ENCODE results near the gene SLC11A2. TPM values are rescaled to one million over a fixed set of nuclear protein-coding genes. Genes with fewer than 3 reads are reported as not detected.

Gene SLC11A2
- total and polyA plus RNA-seq, 2 experiments from 2014 or later, result 30.5 to 41.3 TPM

DNA sequence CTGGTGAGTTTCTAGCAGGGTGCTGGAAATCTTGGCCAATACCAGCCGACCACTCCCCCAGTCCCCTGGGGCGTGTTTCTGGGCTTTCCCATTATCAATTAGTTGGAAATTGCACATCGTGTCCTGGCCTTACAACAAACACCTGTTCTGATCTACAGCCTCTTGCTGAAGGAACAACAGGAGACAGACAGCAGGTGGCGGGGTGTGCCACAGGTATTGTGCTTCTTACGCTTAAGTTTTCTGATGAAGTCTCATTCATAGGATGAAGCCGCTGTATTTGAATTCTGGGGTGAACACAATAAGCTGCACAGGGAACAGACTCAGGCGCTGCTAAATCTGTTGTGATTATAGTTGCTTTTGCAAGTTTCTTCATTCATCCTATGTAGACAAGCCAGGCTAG, 73.1 kb downstream of the SLC11A2 start:
- H3K9me3 ChIP-seq (ENCODE audit: low read depth), result no peaks in the 10 kb centered on the region
- no peaks in the 10 kb centered on the region for H3K36me3 ChIP-seq
- H3K27me3 ChIP-seq, result no peaks in the 10 kb centered on the region
- no peak for DNase-seq (ENCODE audit: low read depth in 1 of 2, low spot score in 1 of 2)
- no peaks in the 10 kb centered on the region for H3K4me1 ChIP-seq (ENCODE audit: low read depth)
- TF ChIP-seq, protein P1, sequence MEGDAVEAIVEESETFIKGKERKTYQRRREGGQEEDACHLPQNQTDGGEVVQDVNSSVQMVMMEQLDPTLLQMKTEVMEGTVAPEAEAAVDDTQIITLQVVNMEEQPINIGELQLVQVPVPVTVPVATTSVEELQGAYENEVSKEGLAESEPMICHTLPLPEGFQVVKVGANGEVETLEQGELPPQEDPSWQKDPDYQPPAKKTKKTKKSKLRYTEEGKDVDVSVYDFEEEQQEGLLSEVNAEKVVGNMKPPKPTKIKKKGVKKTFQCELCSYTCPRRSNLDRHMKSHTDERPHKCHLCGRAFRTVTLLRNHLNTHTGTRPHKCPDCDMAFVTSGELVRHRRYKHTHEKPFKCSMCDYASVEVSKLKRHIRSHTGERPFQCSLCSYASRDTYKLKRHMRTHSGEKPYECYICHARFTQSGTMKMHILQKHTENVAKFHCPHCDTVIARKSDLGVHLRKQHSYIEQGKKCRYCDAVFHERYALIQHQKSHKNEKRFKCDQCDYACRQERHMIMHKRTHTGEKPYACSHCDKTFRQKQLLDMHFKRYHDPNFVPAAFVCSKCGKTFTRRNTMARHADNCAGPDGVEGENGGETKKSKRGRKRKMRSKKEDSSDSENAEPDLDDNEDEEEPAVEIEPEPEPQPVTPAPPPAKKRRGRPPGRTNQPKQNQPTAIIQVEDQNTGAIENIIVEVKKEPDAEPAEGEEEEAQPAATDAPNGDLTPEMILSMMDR (IDR thresholded peaks at IDR 0.05; ENCODE audit: low read depth, low read length), result no peak
- H3K4me3 ChIP-seq, result no peak overlapping the region
- H3K27ac ChIP-seq, result no peak overlapping the region

DNA sequence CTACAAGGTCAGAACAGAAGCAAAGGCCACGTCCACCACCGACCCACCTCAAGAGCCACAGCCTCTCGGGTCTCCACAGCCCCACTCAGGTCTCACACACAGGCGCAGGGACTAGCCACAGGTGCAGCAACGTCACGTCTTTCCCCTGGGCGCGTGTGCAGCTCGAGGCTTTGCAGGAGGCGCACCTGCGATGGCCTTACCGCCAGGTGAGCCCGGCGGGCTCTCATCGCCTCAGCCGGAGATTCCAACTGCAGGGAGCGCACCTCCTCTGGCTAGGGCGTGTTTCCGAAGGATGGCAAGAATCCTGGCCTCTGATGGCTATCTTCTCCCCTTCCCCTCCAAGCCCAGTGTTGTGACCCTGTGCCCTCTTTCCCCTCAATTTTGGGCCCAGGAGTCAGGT, 73.7 kb downstream of the SLC11A2 start, which contains the start of gene HIGD1C:
TSS of gene HIGD1C (plus strand) at position 35 of the 400 bp plus-strand sequence. CDS start 1,455 bp downstream, outside the sequence.
- no peaks in the 10 kb centered on the region for H3K4me1 ChIP-seq (ENCODE audit: low read depth)
- H3K4me3 ChIP-seq, result no peak within 1 kb of the TSS
- no peaks in the 10 kb centered on the region for H3K9me3 ChIP-seq (ENCODE audit: low read depth)
- no peaks in the 10 kb centered on the region for H3K27me3 ChIP-seq
- DNase-seq (ENCODE audit: low read depth in 1 of 2, low spot score in 1 of 2), result no peak
- TF ChIP-seq, protein P1 (IDR thresholded peaks at IDR 0.05; ENCODE audit: low read depth, low read length), result no peak
- no peaks in the 10 kb centered on the region for H3K36me3 ChIP-seq
- H3K27ac ChIP-seq, result no peak within 1 kb of the TSS

DNA sequence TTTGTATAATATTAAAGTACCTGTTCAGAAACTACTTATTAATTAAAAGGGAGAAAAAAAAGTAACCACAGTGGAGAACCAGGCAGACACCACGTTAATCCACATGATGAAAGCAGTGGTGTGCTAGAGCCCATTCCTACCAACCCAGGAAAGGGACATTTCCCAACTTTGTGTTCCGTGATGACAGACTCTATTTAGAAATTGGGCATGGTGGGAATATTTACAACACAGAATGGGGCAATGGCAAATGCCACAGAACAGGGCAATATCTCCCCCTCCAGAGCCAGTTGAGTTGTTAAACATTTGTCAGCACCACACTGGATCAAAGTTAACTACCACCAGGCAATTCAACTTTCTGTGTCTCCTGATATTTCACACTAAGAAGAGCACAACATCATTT, 75.1 kb downstream of the SLC11A2 start:
- H3K4me3 ChIP-seq, result no peak overlapping the region
- no peaks in the 10 kb centered on the region for H3K27me3 ChIP-seq
- no peaks in the 10 kb centered on the region for H3K36me3 ChIP-seq
- DNase-seq (ENCODE audit: low read depth in 1 of 2, low spot score in 1 of 2), result no peak
- TF ChIP-seq, protein P1 (IDR thresholded peaks at IDR 0.05; ENCODE audit: low read depth, low read length), result no peak
- H3K9me3 ChIP-seq (ENCODE audit: low read depth), result no peaks in the 10 kb centered on the region
- no peaks in the 10 kb centered on the region for H3K4me1 ChIP-seq (ENCODE audit: low read depth)
- no peak overlapping the region for H3K27ac ChIP-seq

DNA sequence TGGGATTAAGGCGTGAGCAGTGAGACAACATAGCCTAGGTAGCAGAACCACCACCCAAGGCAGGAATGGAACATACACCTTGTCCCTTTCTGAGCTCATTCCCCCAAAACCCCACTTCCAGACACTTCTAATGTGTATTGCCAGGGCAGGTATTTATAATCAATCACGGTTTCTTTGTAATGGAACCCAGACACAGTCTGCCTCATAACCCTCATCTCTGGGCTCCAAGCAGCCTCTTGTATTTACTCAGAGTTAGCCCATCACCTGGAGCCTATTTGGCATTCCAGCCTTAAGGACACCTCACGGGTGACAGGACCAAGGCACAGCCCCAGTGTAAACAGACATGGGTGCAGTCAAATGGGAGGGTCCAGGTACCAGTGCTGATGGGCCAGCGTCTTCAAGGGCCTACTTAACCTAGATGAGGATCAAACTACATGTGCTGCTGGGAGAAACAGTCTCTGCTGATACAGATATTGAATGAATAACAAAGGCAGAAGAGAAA, 76.3 kb downstream of the SLC11A2 start:
- TF ChIP-seq, protein P1 (IDR thresholded peaks at IDR 0.05; ENCODE audit: low read depth, low read length), result no peak
- H3K27ac ChIP-seq, result no peak overlapping the region
- H3K9me3 ChIP-seq (ENCODE audit: low read depth), result no peaks in the 10 kb centered on the region
- no peak overlapping the region for H3K4me3 ChIP-seq
- H3K36me3 ChIP-seq, result no peaks in the 10 kb centered on the region
- H3K4me1 ChIP-seq (ENCODE audit: low read depth), result no peaks in the 10 kb centered on the region
- H3K27me3 ChIP-seq, result no peaks in the 10 kb centered on the region
- DNase-seq (ENCODE audit: low read depth in 1 of 2, low spot score in 1 of 2), result no peak

DNA sequence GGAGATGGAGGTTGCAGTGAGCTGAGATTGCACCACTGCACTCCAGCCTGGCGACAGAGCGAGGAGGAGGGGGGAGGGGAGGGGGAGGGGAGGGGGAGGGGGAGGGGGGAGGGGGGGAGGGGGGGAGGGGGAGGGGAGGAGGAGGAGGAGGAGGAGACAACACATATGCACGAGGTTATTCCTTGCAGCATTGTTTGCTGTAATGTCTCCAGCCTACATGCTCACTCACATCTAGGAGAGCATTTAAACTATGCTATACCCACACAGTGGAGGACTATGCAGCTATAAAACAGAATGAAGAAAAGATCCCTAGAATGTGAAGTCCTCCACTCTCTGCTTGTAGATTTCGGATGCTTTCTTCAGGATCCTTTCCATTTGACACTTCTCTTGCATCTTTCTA, 77.4 kb downstream of the SLC11A2 start:
- Histone ChIP-seq H3K4me3 (no peak overlapping the region), H3K9me3 (ENCODE audit: low read depth) (no peaks in the 10 kb centered on the region), H3K27me3 (no peaks in the 10 kb centered on the region), H3K27ac (no peak overlapping the region), H3K36me3 (no peaks in the 10 kb centered on the region), H3K4me1 (ENCODE audit: low read depth) (no peaks in the 10 kb centered on the region)
- TF ChIP-seq, protein P1 (IDR thresholded peaks at IDR 0.05; ENCODE audit: low read depth, low read length), result no peak
- no peak for DNase-seq (ENCODE audit: low read depth in 1 of 2, low spot score in 1 of 2)

Measured in cardiac muscle cell (in vitro differentiated cells and primary cell).